ENCODE data around the gene DNAJC4.

Gene DNAJC4

GRCh38 chr11:64231546-64231945, 1.2 kb downstream of the DNAJC4 start:
- TF ChIP-seq SIN3A (IDR thresholded peaks at IDR 0.05; ENCODE audit: borderline replicate concordance, insufficient read depth, low read length) (no peak), REST (IDR thresholded peaks at IDR 0.05; ENCODE audit: insufficient read depth in 1 of 2, low read depth in 2 of 2, low read length in 2 of 2) (no peak), TAF1 (IDR thresholded peaks at IDR 0.05; ENCODE audit: borderline replicate concordance, insufficient read depth, low read length) (no peak), FOXP2 (optimal IDR thresholded peaks at IDR 0.05; ENCODE audit: borderline replicate concordance, extremely low read depth, extremely low read length, insufficient read depth) (no peak), POLR2AphosphoS5 (IDR thresholded peaks at IDR 0.05; ENCODE audit: low read depth, low read length) (no peak)

GRCh38 chr11:64232182-64232966, 2.0 kb downstream of the DNAJC4 start:
- TF ChIP-seq SIN3A (IDR thresholded peaks at IDR 0.05; ENCODE audit: borderline replicate concordance, insufficient read depth, low read length) (no peak), REST (IDR thresholded peaks at IDR 0.05; ENCODE audit: insufficient read depth in 1 of 2, low read depth in 2 of 2, low read length in 2 of 2) (no peak), POLR2AphosphoS5 (IDR thresholded peaks at IDR 0.05; ENCODE audit: low read depth, low read length) (no peak), FOXP2 (optimal IDR thresholded peaks at IDR 0.05; ENCODE audit: borderline replicate concordance, extremely low read depth, extremely low read length, insufficient read depth) (no peak), TAF1 (IDR thresholded peaks at IDR 0.05; ENCODE audit: borderline replicate concordance, insufficient read depth, low read length) (no peak)

GRCh38 chr11:64232967-64233315, 2.6 kb downstream of the DNAJC4 start:
- TF ChIP-seq SIN3A (IDR thresholded peaks at IDR 0.05; ENCODE audit: borderline replicate concordance, insufficient read depth, low read length) (no peak), POLR2AphosphoS5 (IDR thresholded peaks at IDR 0.05; ENCODE audit: low read depth, low read length) (no peak), TAF1 (IDR thresholded peaks at IDR 0.05; ENCODE audit: borderline replicate concordance, insufficient read depth, low read length) (no peak), FOXP2 (optimal IDR thresholded peaks at IDR 0.05; ENCODE audit: borderline replicate concordance, extremely low read depth, extremely low read length, insufficient read depth) (no peak), REST (IDR thresholded peaks at IDR 0.05; ENCODE audit: insufficient read depth in 1 of 2, low read depth in 2 of 2, low read length in 2 of 2) (no peak)

GRCh38 chr11:64233913-64234586, 3.7 kb downstream of the DNAJC4 start, which contains the start of gene VEGFB:
Gene VEGFB, plus strand, starts transcription at chr11:64234584. Its CDS starts 250 bp downstream, at chr11:64234834.
- no peak for TF ChIP-seq POLR2AphosphoS5 (IDR thresholded peaks at IDR 0.05; ENCODE audit: low read depth, low read length)
- no peak for TF ChIP-seq SIN3A (IDR thresholded peaks at IDR 0.05; ENCODE audit: borderline replicate concordance, insufficient read depth, low read length)

- TF ChIP-seq SIN3A (IDR thresholded peaks at IDR 0.05; ENCODE audit: borderline replicate concordance, insufficient read depth, low read length) = peak; percentile 19; the same call in 1 of the 2 replicates
- TF ChIP-seq REST (IDR thresholded peaks at IDR 0.05; ENCODE audit: insufficient read depth in 1 of 2, low read depth in 2 of 2, low read length in 2 of 2) = no peak
- no peak for TF ChIP-seq FOXP2 (optimal IDR thresholded peaks at IDR 0.05; ENCODE audit: borderline replicate concordance, extremely low read depth, extremely low read length, insufficient read depth)
- TF ChIP-seq TAF1 (IDR thresholded peaks at IDR 0.05; ENCODE audit: borderline replicate concordance, insufficient read depth, low read length) = no peak
These were observed 4.5 kb downstream of the DNAJC4 start for GRCh38 chr11:64234647-64235379.
